Neuronal stem cell (in vitro differentiated cells): ENCODE data around the gene DPY19L3.

Experiments
- DNase-seq: peaks from one replicate; pipeline ENCODE4 v3.0.0-alpha.2; 2013; ENCODE audit warnings: low spot score
- H2AFZ ChIP-seq: one replicate; pipeline ENCODE4 v1.6.1; 2013; ENCODE audit warnings: mild to moderate bottlenecking, low read length, inconsistent platforms
- H2AK5ac ChIP-seq: 2 replicates; pipeline ENCODE4 v1.6.1; 2013; ENCODE audit warnings: low read depth, mild to moderate bottlenecking, inconsistent platforms, low read length, moderate library complexity, mixed read lengths
- H2BK120ac ChIP-seq: 2 replicates; pipeline ENCODE4 v1.6.1; 2013; ENCODE audit warnings: low read depth, mild to moderate bottlenecking, inconsistent platforms, low read length, moderate library complexity, mixed read lengths
- H2BK12ac ChIP-seq: one replicate; pipeline ENCODE4 v1.6.1; 2013; ENCODE audit warnings: low read length, inconsistent platforms
- H2BK15ac ChIP-seq: 2 replicates; pipeline ENCODE4 v1.6.1; 2013; ENCODE audit warnings: mild to moderate bottlenecking, low read length, inconsistent platforms, mixed read lengths
- H2BK5ac ChIP-seq: one replicate; pipeline ENCODE4 v1.6.1; 2013; ENCODE audit warnings: inconsistent platforms, mild to moderate bottlenecking, low read length, moderate library complexity
- H3K14ac ChIP-seq: one replicate; pipeline ENCODE4 v1.6.1; 2013; ENCODE audit warnings: low read length, inconsistent platforms
- H3K18ac ChIP-seq: 2 replicates; pipeline ENCODE4 v1.6.1; 2013; ENCODE audit warnings: low read length, inconsistent platforms
- H3K23ac ChIP-seq: 2 replicates; pipeline ENCODE4 v1.6.1; 2013; ENCODE audit warnings: low read depth, mild to moderate bottlenecking, mixed read lengths, low read length, inconsistent platforms; ENCODE audit not compliant: poor library complexity
- H3K27ac ChIP-seq: replicated peaks from 3 replicates; pipeline ENCODE4 v1.5.1; 2013; ENCODE audit warnings: low read length, inconsistent platforms
- H3K27me3 ChIP-seq, 3 experiments: 2 replicates each; pipeline ENCODE4 v1.6.1; 2013; ENCODE audit warnings: low read length in 3 of 3, mild to moderate bottlenecking in 2 of 3, inconsistent platforms in 1 of 3, low read depth in 1 of 3, mixed read lengths in 1 of 3, moderate library complexity in 1 of 3; ENCODE audit not compliant: control insufficient read depth in 3 of 3, insufficient read depth in 3 of 3
- H3K36me3 ChIP-seq, 2 donors: replicated peaks in 1 of 2; 2 replicates each; pipeline ENCODE4 v1.6.1; 2013; ENCODE audit warnings: low read length in 2 of 2; ENCODE audit not compliant: control insufficient read depth in 2 of 2, insufficient read depth in 2 of 2
- H3K4ac ChIP-seq: 2 replicates; pipeline ENCODE4 v1.6.1; 2013; ENCODE audit warnings: inconsistent platforms, mild to moderate bottlenecking, low read length, moderate library complexity
- H3K4me1 ChIP-seq, 2 donors: 1 replicate in 1 of 2; 2 replicates in 1 of 2; pipeline ENCODE4 v1.6.1; 2013; ENCODE audit warnings: low read length in 2 of 2, low read depth in 1 of 2; ENCODE audit not compliant: control insufficient read depth in 2 of 2, insufficient read depth in 1 of 2
- H3K4me2 ChIP-seq: one replicate; pipeline ENCODE4 v1.6.1; 2013; ENCODE audit warnings: mild to moderate bottlenecking, low read length, inconsistent platforms; ENCODE audit not compliant: insufficient read depth, poor library complexity, severe bottlenecking
- H3K4me3 ChIP-seq, 2 donors: 2 replicates each; pipeline ENCODE4 v1.5.1; 2013; ENCODE audit warnings: low read length in 2 of 2, mild to moderate bottlenecking in 2 of 2, inconsistent platforms in 1 of 2, moderate library complexity in 1 of 2
- H3K79me1 ChIP-seq: one replicate; pipeline ENCODE4 v1.6.1; 2013; ENCODE audit warnings: low read depth, mild to moderate bottlenecking, inconsistent platforms, low read length, moderate library complexity
- H3K9ac ChIP-seq: one replicate; pipeline ENCODE4 v1.6.1; 2013; ENCODE audit warnings: mild to moderate bottlenecking, low read depth, low read length, inconsistent platforms; ENCODE audit not compliant: poor library complexity
- H3K9me3 ChIP-seq, 2 donors: replicated peaks in 1 of 2; 2 replicates each; pipeline versions ENCODE3 to v1.6.1; 2013; ENCODE audit warnings: low read length in 2 of 2, mild to moderate bottlenecking in 2 of 2, inconsistent platforms in 1 of 2, low read depth in 1 of 2, mixed read lengths in 1 of 2, moderate library complexity in 1 of 2; ENCODE audit not compliant: control insufficient read depth in 2 of 2, insufficient read depth in 1 of 2
- H4K8ac ChIP-seq: one replicate; pipeline ENCODE4 v1.6.1; 2013; ENCODE audit warnings: low read depth, mild to moderate bottlenecking, inconsistent platforms, low read length, moderate library complexity
- H4K91ac ChIP-seq: one replicate; pipeline ENCODE4 v1.6.1; 2013; ENCODE audit warnings: low read length, low read depth, mild to moderate bottlenecking, inconsistent platforms; ENCODE audit not compliant: poor library complexity
- WGBS, 2 donors: extraction: QIAGEN DNeasy Blood & Tissue Kit; methylation state at CpG; one replicate each; pipeline ENCODE4 v1.1.7; 2013; ENCODE audit warnings: missing lambda C conversion rate in 2 of 2, mixed read lengths in 1 of 2; ENCODE audit not compliant: insufficient read length in 2 of 2, insufficient replicate concordance in 1 of 2; ENCODE audit errors: extremely low coverage in 2 of 2; 5-methylcytosine and 5-hydroxymethylcytosine counted together

The DPY19L3 gene

DNA sequence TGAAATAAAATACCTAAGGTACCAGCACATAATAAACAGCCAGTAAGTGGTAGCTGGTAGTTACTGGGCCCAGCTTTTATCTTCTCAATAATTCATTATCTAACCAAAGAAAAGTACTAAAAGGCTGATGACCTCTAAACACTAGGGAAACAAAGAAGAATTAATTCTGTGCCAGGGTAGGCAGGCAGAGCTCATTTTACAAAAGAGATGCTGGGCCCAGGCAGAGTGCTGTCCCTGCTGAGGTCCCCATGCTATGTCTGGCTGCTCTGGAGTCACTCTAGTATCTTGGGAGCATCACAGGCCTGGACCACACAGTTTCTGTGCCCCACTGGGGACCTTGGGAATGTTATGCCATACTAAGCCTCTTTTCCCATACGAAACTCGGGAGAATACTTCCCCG is 41.9 kb upstream of the DPY19L3 start:
- Histone ChIP-seq H3K14ac (no peak overlapping the region), H3K4me1 (no peaks in the 10 kb centered on the region), H3K27me3 (no peaks in the 10 kb centered on the region), H2BK12ac (no peak overlapping the region), H3K23ac (no peak overlapping the region), H3K4me3 (no peak overlapping the region), H3K4me2 (no peak overlapping the region), H3K27ac (no peak overlapping the region), H3K18ac (no peak overlapping the region), H3K9ac (no peak overlapping the region), H2BK15ac (no peak overlapping the region), H3K9me3 (no peaks in the 10 kb centered on the region), H3K4ac (no peak overlapping the region), H2AK5ac (no peak overlapping the region), H2AFZ (no peak overlapping the region), H2BK5ac (no peak overlapping the region), H3K79me1 (no peaks in the 10 kb centered on the region), H4K8ac (no peak overlapping the region), H4K91ac (no peak overlapping the region), H3K36me3 (peaks cover 12 to 92% of the 10 kb centered on the region in 2 donors), H2BK120ac (no peak overlapping the region)
- no CpG with 5 or more reads among the region's 3 CpGs for WGBS, 2 donors
- no peak for DNase-seq

DNA sequence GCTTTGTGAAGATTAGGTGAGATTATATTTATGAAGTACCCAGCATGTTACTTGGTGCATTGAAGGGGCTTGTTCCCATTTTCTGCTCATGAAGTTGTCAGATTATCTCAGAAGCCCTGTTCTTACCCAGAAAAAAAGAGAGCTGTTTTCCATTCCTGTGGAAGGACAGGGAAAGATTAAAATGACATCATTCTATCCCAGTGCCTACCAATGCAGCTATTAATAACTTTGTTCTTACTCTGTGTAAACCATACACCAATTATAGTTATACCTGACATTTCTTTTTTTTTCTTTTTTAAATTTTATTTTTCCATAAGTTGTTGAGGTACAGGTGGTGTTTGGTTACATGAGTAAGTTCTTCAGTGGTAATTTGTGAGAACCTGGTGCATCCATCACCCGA is 41.5 kb upstream of the DPY19L3 start:
- Histone ChIP-seq H4K8ac (no peak overlapping the region), H2BK15ac (no peak overlapping the region), H3K27me3 (no peaks in the 10 kb centered on the region), H2AK5ac (no peak overlapping the region), H3K14ac (no peak overlapping the region), H4K91ac (no peak overlapping the region), H3K9me3 (no peaks in the 10 kb centered on the region), H2BK12ac (no peak overlapping the region), H3K4ac (no peak overlapping the region), H2BK5ac (no peak overlapping the region), H3K79me1 (no peaks in the 10 kb centered on the region), H2BK120ac (no peak overlapping the region), H3K4me2 (no peak overlapping the region), H3K18ac (no peak overlapping the region), H3K9ac (no peak overlapping the region), H3K36me3 (peaks cover 12 to 92% of the 10 kb centered on the region in 2 donors), H3K23ac (no peak overlapping the region), H2AFZ (no peak overlapping the region), H3K4me1 (no peaks in the 10 kb centered on the region), H3K27ac (no peak overlapping the region), H3K4me3 (no peak overlapping the region)
- DNase-seq: no peak
- no CpG with 5 or more reads among the region's 1 CpG for WGBS, 2 donors

- Histone ChIP-seq H4K8ac (no peak overlapping the region), H3K27ac (no peak overlapping the region), H3K18ac (no peak overlapping the region), H3K4me1 (no peaks in the 10 kb centered on the region), H3K27me3 (no peaks in the 10 kb centered on the region), H3K36me3 (peaks cover 11 to 92% of the 10 kb centered on the region in 2 donors), H2AK5ac (no peak overlapping the region), H2AFZ (no peak overlapping the region), H3K4ac (no peak overlapping the region), H3K14ac (no peak overlapping the region), H2BK15ac (no peak overlapping the region), H3K9ac (no peak overlapping the region), H2BK5ac (no peak overlapping the region), H3K79me1 (peaks cover 4% of the 10 kb centered on the region), H3K4me2 (no peak overlapping the region), H3K9me3 (peaks cover 0 to 2% of the 10 kb centered on the region in 2 donors), H3K4me3 (no peak overlapping the region), H3K23ac (no peak overlapping the region), H2BK12ac (no peak overlapping the region), H2BK120ac (no peak overlapping the region), H4K91ac (no peak overlapping the region)
- WGBS, 2 donors: no CpG with 5 or more reads among the region's 6 CpGs
- DNase-seq: no peak
These were observed 38.5 kb upstream of the DPY19L3 start for GRCh38 chr19:32367063-32367462.

GRCh38 chr19:32367948-32368536 is 37.5 kb upstream of the DPY19L3 start:
- no peaks in the 10 kb centered on the region for H3K4me1 ChIP-seq
- H4K8ac ChIP-seq: no peak overlapping the region
- no peak overlapping the region for H2BK120ac ChIP-seq
- no peak overlapping the region for H3K23ac ChIP-seq
- H3K14ac ChIP-seq: no peak overlapping the region
- no peak overlapping the region for H3K4me3 ChIP-seq
- DNase-seq: no peak
- H2AK5ac ChIP-seq: no peak overlapping the region
- H4K91ac ChIP-seq: no peak overlapping the region
- H3K9me3 ChIP-seq: peaks cover 6 to 7% of the 10 kb centered on the region in 2 donors
- H3K18ac ChIP-seq: no peak overlapping the region
- H2BK15ac ChIP-seq: no peak overlapping the region
- no CpG with 5 or more reads among the region's 3 CpGs for WGBS, 2 donors
- H3K27ac ChIP-seq: no peak overlapping the region
- peaks cover 4% of the 10 kb centered on the region for H3K79me1 ChIP-seq
- H3K9ac ChIP-seq: no peak overlapping the region
- peaks cover 17 to 92% of the 10 kb centered on the region in 2 donors for H3K36me3 ChIP-seq
- H2BK5ac ChIP-seq: no peak overlapping the region
- H3K27me3 ChIP-seq: no peaks in the 10 kb centered on the region
- H2AFZ ChIP-seq: no peak overlapping the region
- no peak overlapping the region for H3K4me2 ChIP-seq
- H2BK12ac ChIP-seq: no peak overlapping the region
- no peak overlapping the region for H3K4ac ChIP-seq
